ENCODE measurements around the gene WEE2. TPM values are rescaled to one million over a fixed set of nuclear protein-coding genes. Genes with fewer than 3 reads are reported as not detected.

Gene WEE2
- total and polyA plus RNA-seq, 8 donors = 0.37 TPM; not detected in 7

DNA sequence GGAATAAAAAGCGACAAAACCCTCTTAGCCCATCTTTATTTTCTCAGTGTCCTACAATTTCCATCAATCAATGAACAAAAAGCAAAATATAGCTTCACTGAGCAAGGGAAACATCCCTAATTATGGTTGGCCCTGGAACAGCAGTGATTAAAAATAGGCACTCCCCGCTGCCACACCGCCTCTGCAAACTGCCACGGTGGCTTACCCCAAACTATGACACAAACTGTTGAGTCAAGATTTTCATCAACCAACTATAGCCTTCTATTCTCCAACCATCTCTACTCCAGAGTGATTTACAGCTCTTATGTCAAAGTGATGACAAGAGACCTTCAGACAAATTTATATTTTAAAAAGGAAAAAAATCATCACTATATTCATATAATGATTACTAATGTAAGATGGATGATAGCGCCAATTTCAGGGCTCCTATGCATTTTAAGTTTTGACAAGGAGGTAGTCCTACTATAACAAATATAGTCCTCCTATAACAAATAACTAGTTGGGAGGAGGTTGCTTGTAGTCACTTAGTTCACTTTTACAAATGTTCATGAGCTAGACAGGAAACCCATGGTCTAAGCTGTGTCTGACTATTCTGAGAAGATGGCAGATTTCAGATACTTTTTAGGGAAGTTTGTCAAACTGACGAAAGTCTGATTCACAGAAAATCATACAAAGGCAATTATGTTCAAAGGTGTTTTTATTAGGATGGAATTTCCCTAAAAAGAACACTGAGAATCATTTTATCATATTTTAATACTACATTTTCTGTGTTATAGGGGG, 32.5 kb upstream of the WEE2 start:
- peaks cover 0 to 13% (median 3%) of the 10 kb centered on the region in 4 donors for H3K4me1 ChIP-seq
- H3K27ac ChIP-seq = peak overlapping the region in 2 of 5 donors; percentile 33 to 55
- no peak for DNase-seq
- no peaks in the 10 kb centered on the region for H3K27me3 ChIP-seq
- WGBS, 5 donors = 80 to 87% (median 84%) methylated on average over 6 of the region's 6 CpGs
- H3K36me3 ChIP-seq = peaks cover 3 to 69% (median 66%) of the 10 kb centered on the region in 4 donors
- no peak overlapping the region for H3K4me3 ChIP-seq
- intact Hi-C loops (cut with DNase I; ENCODE audit: low total_unique reads) = no loop called here
- no peaks in the 10 kb centered on the region for H3K9me3 ChIP-seq
- TF ChIP-seq CTCF (IDR thresholded peaks at IDR 0.05) = no peak

- no peak overlapping the region for H3K4me3 ChIP-seq
- 77 to 88% (median 86%) methylated on average over 3 of the region's 3 CpGs for WGBS, 5 donors
- no peak for TF ChIP-seq POLR2A (IDR thresholded peaks at IDR 0.05)
- no peak for TF ChIP-seq EP300 (IDR thresholded peaks at IDR 0.05)
- TF ChIP-seq POLR2AphosphoS5 (IDR thresholded peaks at IDR 0.05) = no peak
- TF ChIP-seq CTCF (IDR thresholded peaks at IDR 0.05) = no peak
- H3K27ac ChIP-seq = no peak overlapping the region
- H3K9me3 ChIP-seq = no peaks in the 10 kb centered on the region
- no peak for DNase-seq
- H3K4me1 ChIP-seq = peaks cover 0 to 13% (median 3%) of the 10 kb centered on the region in 4 donors
- no peaks in the 10 kb centered on the region for H3K27me3 ChIP-seq
- intact Hi-C loops (cut with DNase I; ENCODE audit: low total_unique reads) = no loop called here
- H3K36me3 ChIP-seq = peaks cover 3 to 69% (median 66%) of the 10 kb centered on the region in 4 donors
Observed at GRCh38 chr7:141676618-141677017, 31.5 kb upstream of the WEE2 start.

- intact Hi-C loops (cut with DNase I; ENCODE audit: low total_unique reads) = no loop called here
- H3K4me3 ChIP-seq = no peak overlapping the region
- no peaks in the 10 kb centered on the region for H3K9me3 ChIP-seq
- H3K27me3 ChIP-seq = no peaks in the 10 kb centered on the region
- H3K4me1 ChIP-seq = peaks cover 0 to 13% (median 3%) of the 10 kb centered on the region in 4 donors
- no peak for DNase-seq
- no peak overlapping the region for H3K27ac ChIP-seq
- TF ChIP-seq EP300 (IDR thresholded peaks at IDR 0.05) = no peak
- TF ChIP-seq POLR2AphosphoS5 (IDR thresholded peaks at IDR 0.05) = no peak
- no peak for TF ChIP-seq CTCF (IDR thresholded peaks at IDR 0.05)
- no peak for TF ChIP-seq POLR2A (IDR thresholded peaks at IDR 0.05)
- peaks cover 3 to 71% (median 67%) of the 10 kb centered on the region in 4 donors for H3K36me3 ChIP-seq
Observed at GRCh38 chr7:141679014-141679413, 29.1 kb upstream of the WEE2 start.

GRCh38 chr7:141685285-141686023, 22.7 kb upstream of the WEE2 start:
- TF ChIP-seq CTCF (IDR thresholded peaks at IDR 0.05) = no peak
- no peak for TF ChIP-seq POLR2AphosphoS5 (IDR thresholded peaks at IDR 0.05)
- TF ChIP-seq POLR2A (IDR thresholded peaks at IDR 0.05) = no peak
- no peak for TF ChIP-seq EP300 (IDR thresholded peaks at IDR 0.05)
- Histone ChIP-seq H3K9me3 (no peaks in the 10 kb centered on the region), H3K4me1 (peaks cover 0 to 19% (median 13%) of the 10 kb centered on the region in 4 donors), H3K4me3 (no peak overlapping the region), H3K27ac (peak overlapping the region in 1 of 5 donors; percentile 14), H3K27me3 (no peaks in the 10 kb centered on the region), H3K36me3 (peaks cover 0 to 63% (median 59%) of the 10 kb centered on the region in 4 donors)
- no peak for DNase-seq
- intact Hi-C loops (cut with DNase I; ENCODE audit: low total_unique reads) = no loop called here
- 80 to 92% (median 89%) methylated on average over 27 of the region's 27 CpGs for WGBS, 5 donors

Data from stomach (tissue), 9 donors.